GM10266 (cell line): Measurements from ENCODE around the gene ABI1.
"Not testable (repeated sequence)": the region's sequence is repeated elsewhere in the genome, so short reads cannot be mapped to it uniquely, and the experiment has no call there.

Source experiments
- DNase-seq: peaks from one replicate; pipeline ENCODE4 v3.0.0; 2012; ENCODE audit errors: extremely low spot score
- TF ChIP-seq, protein P1 (sequence below): IDR thresholded peaks from 2 replicates; pipeline ENCODE4 v1.5.1; 2012; ENCODE audit warnings: mild to moderate bottlenecking, low read depth; ENCODE audit not compliant: control insufficient read depth, insufficient read depth; ENCODE audit errors: missing control alignments

The ABI1 gene

DNA sequence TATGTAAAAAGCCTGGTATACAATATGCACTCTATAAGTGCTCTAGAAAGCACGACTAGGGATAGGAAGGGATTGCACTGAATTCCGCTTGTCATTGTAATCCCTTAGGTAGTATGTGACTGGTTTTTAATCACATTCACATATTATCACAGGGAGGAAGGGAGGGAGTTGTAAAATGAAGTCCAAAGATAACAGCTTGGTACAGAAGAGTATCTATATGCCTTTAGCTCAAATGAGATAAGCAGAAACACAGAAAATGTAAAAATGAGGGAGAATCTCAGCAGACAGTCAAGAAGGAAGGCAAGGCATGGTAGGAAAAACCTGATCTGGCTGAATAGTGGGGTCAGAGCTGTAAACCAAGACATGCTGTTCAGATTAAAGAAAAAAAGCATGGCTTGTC, 63.4 kb downstream of the ABI1 start:
- TF ChIP-seq, protein P1, sequence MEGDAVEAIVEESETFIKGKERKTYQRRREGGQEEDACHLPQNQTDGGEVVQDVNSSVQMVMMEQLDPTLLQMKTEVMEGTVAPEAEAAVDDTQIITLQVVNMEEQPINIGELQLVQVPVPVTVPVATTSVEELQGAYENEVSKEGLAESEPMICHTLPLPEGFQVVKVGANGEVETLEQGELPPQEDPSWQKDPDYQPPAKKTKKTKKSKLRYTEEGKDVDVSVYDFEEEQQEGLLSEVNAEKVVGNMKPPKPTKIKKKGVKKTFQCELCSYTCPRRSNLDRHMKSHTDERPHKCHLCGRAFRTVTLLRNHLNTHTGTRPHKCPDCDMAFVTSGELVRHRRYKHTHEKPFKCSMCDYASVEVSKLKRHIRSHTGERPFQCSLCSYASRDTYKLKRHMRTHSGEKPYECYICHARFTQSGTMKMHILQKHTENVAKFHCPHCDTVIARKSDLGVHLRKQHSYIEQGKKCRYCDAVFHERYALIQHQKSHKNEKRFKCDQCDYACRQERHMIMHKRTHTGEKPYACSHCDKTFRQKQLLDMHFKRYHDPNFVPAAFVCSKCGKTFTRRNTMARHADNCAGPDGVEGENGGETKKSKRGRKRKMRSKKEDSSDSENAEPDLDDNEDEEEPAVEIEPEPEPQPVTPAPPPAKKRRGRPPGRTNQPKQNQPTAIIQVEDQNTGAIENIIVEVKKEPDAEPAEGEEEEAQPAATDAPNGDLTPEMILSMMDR, result no peak
- DNase-seq, result no peak

GRCh38 chr10:26792758-26793495, 67.8 kb downstream of the ABI1 start:
- no peak for DNase-seq
- TF ChIP-seq, protein P1, result no peak

DNA sequence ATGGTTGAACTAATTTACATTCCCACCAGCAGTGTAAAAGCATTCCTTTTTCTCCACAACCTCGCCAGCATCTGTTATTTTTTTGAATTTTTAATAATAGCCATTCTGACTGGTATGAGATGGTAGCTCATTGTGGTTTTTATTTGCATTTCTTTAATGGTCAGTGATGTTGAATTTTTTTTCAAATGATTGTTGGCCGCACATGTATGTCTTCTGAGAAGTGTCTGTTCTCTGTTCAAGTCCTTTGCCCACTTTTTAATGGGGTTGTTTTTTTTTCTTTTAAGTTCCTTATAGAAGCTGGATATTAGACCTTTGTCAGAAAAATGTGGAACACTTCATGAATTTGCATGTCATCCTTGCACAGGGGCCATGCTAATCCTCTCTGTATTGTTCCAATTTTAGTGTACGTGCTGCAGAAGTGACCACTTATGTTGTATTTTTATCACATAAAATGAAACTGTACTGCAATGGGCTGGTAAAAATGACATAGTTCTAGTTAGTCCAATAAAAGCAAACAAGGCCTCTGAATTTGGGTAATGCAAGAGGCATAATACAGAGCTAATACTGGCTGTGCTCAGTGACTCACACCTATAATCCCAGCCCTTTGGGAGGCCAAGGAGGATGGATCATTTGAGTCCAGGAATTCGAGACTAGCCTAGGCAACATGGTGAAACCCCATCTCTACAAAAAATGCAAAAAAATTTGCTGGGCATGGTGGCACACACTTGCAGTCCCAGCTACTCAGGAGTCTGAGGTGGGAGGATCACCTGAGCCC, 70.3 kb downstream of the ABI1 start:
- no peak for DNase-seq
- TF ChIP-seq, protein P1, result no peak

DNA sequence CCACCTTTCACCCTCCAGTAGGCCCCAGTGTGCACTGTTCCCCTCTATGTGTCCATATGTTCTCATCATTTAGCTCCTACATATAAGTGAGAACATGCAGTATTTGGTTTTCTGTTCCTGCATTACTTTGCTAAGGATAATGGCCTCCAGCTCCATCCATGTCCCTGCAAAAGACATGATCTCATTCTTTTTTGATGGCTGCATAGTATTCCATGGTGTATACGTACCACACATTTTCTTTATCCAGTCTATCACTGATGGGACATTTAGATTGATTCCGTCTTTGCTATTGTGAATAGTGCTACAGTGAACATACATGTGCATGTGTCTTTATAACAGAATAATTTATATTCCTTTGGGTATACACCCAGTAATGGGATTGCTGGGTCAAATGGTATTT, 71.0 kb downstream of the ABI1 start:
- DNase-seq, result not testable (repeated sequence)

- DNase-seq, result no peak
- TF ChIP-seq, protein P1, result no peak
Measured at GRCh38 chr10:26787362-26787761, 73.4 kb downstream of the ABI1 start.

DNA sequence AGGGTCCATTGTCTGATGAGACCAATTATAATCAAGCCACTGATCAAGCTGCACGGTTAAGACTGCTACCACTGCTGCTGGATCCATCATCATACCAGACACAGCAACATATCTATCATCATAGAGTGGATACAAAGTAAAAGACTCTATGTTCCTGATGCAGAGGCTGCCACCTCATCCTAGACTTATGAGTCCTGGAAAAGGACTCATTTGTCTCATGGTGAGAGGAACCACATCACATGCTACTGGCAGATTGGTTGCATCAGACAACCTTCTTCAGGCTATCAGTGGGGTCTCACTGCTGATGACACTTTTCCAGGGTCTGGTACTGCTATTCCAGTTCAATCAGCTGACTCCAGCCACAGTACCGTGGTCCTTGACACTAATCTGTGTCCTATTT, 79.0 kb downstream of the ABI1 start:
- TF ChIP-seq, protein P1, result no peak
- DNase-seq, result no peak

DNA sequence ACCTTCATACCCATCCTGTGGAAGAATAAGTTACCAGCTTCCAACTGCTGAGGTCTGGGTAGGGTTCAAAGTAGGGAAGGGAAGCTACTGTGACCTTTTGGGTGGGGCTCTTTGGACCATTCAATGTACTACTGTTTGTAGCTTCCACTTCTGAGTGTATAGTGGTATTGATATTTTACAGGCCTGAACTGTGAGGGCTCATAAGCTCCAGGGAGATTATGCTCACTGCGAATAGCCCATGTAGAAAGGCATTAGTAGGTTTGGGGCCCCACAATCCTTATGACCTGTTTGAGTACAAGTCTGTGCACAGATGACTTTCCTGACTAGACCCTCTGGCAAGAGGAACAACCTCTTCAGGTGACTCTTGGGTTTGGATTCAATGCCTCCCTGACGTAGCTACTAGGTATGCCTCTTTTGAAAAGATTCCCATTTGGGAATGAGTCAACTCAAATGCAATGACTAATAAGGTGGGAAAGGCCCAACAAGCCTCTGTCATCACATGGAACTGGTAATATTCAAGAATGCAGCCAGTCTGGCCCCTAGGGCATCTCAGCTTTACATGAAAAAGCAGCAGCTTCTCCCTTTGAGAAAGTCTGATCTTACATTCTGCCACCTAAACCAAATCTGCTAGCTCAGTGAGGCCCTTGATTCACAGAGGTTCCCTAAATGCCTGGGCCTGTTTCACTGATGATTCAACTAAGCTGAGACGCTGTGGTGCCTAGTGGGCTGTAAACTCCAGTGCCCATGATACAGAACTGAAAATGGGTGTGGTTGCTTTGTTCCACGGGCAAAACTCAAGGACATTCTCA, 79.8 kb downstream of the ABI1 start:
- TF ChIP-seq, protein P1, result no peak
- no peak for DNase-seq
